Measurements from ENCODE around the gene TYRO3. TPM values are rescaled to one million over a fixed set of nuclear protein-coding genes. Genes with fewer than 3 reads are reported as not detected.
A peak's percentile ranks its signal among the peaks of the same experiment; 100 is the strongest.

TYRO3 gene
- total and polyA plus RNA-seq, 11 donors: 2.5 to 15.4 (median 3.7) TPM

DNA sequence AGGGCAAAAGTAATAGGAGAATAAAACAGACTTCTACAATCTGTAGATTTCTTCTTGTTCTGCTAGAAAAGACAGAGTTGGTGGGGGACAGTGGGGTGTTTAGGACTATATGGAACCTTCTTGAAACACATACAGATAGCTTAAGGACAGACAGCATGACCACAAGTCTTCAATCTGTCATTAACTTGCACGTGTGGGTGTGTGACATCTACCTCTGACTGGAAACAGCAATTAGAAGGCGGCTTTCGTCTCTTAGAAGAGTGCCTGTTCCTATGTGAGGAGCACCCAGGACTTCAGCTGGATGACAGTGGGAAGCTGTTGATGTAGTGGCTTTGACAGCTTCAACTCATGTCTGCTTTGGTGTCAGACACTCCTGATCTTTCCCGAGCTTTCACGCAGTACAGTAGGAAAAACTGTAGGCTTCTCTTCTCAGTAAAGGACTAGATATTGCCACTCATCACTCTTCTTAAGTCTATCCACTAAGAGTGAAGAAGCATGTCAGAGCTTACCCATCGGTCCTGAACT, 44.5 kb downstream of the TYRO3 start:
- intact Hi-C loops (cut with DNase I): loop anchor here in 6 of 10 donors (2.0 to 10.0 kb wide), 6 partner anchors 46 to 211 kb away; partner anchors contain the start of genes MGA (in 1 of the 6) and TYRO3 (in 1 of the 6)
- Histone ChIP-seq H3K36me3 (no peaks in the 10 kb centered on the region), H3K4me3 (peak overlapping the region in 2 of 12 donors; percentile 40 to 46), H3K27ac (no peak overlapping the region), H3K27me3 (no peaks in the 10 kb centered on the region), H3K4me1 (peaks cover 0 to 13% (median 6%) of the 10 kb centered on the region in 12 donors), H3K9me3 (no peaks in the 10 kb centered on the region)
- ATAC-seq (no peak), DNase-seq (no peak)
- TF ChIP-seq POLR2A (IDR thresholded peaks at IDR 0.05) (no peak), CTCF (IDR thresholded peaks at IDR 0.05) (no peak)
- 50 to 62% (median 56%) methylated on average over 6 of the region's 6 CpGs for WGBS, 4 donors

DNA sequence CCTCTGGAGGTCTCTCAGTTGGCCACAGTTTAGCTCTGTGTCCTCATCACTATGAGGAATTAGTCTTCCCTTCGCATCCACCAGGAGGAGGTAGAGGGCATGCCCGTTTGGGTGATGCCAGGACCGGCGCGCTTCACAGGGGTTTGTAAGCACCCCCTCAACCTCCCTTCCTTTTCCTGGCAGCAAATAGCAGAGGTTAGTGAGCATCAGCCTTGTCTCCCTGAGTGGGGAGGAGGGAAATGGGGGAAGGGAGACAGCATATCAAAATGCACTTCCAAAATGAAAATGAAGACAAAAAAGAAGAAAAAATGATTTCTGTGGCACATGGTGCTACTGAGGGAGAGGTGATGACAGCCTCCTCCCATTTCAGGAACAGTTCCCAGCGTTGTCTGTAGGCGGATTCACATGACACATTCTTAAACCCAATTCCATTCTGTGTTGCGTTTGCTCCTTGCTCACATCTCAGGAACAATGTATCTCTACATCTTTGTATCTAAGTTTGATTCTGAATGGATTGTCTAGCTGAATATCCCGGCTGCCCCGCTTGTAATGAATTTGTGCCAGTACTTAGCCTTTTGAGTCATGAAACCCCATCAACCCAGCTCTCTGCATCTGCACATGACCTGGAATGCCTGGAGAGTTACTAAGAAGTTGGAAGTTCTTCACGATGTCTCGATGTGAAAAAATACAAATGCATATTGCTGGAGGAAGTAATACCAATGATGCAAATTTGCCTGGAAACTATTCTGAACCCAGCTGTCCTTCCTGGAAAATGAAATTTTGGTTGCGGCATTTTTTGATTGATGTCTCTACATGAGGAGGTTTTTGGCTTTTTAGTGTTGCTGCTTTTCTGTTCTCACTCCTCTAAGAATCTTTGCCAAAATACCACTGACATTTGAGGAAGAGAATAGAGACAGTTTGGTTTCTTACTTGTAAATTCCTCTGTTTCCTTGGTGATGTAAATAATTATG, 45.2 kb downstream of the TYRO3 start:
- intact Hi-C loops (cut with DNase I): loop anchor here in 6 of 10 donors (2.0 to 10.0 kb wide), 6 partner anchors 47 to 211 kb away; partner anchors contain the start of genes MGA (in 1 of the 6) and TYRO3 (in 1 of the 6)
- peak; percentile 56 to 75 (median 71) for DNase-seq
- H3K4me3 ChIP-seq: peak overlapping the region in 8 of 12 donors; percentile 7 to 46 (median 36)

DNA sequence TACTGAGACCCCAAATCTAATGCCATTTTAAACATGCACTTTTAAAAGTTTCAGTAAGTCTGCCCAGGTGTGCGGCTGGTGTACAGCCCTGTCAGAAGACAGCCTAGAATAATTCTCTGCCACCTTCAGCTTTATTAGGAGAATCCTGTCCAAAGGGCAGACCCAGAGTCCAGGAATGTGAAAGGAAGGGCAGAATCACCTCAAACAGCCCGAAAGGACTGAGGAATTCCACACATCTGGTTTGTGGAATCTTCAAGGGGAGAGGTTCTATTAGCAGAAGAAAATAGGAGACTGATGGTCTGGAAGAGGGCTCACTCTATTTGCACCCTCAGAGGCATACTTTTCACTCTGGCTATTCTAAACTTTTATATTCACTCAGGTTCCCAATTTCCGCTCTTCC, 46.6 kb downstream of the TYRO3 start:
- H3K27me3 ChIP-seq: no peaks in the 10 kb centered on the region
- H3K9me3 ChIP-seq: no peaks in the 10 kb centered on the region
- no peak for DNase-seq
- no peak for TF ChIP-seq POLR2A (IDR thresholded peaks at IDR 0.05)
- TF ChIP-seq CTCF (IDR thresholded peaks at IDR 0.05): no peak
- H3K4me3 ChIP-seq: no peak overlapping the region
- H3K4me1 ChIP-seq: peaks cover 0 to 13% (median 6%) of the 10 kb centered on the region in 12 donors
- intact Hi-C loops (cut with DNase I): loop anchor here in 4 of 10 donors (5.0 to 10.0 kb wide), 4 partner anchors 59 to 209 kb away; partner anchors contain the start of gene MGA (in 1 of the 4)
- WGBS, 4 donors: 85 to 89% (median 86%) methylated on average over 3 of the region's 3 CpGs
- ATAC-seq: no peak
- no peaks in the 10 kb centered on the region for H3K36me3 ChIP-seq
- H3K27ac ChIP-seq: no peak overlapping the region

More for the DNA sequence above, 45.2 kb downstream of the TYRO3 start:
- peak; percentile 76 to 93 (median 92) for ATAC-seq
- Histone ChIP-seq H3K4me1 (peaks cover 0 to 13% (median 6%) of the 10 kb centered on the region in 12 donors), H3K27ac (peak overlapping the region in 1 of 12 donors; percentile 6), H3K27me3 (no peaks in the 10 kb centered on the region), H3K9me3 (no peaks in the 10 kb centered on the region), H3K36me3 (no peaks in the 10 kb centered on the region)
- 12 to 15% (median 13%) methylated on average over 13 of the region's 13 CpGs for WGBS, 4 donors
- TF ChIP-seq POLR2A (IDR thresholded peaks at IDR 0.05) (no peak), CTCF (IDR thresholded peaks at IDR 0.05) (peak; percentile 58 to 87 (median 78))

DNA sequence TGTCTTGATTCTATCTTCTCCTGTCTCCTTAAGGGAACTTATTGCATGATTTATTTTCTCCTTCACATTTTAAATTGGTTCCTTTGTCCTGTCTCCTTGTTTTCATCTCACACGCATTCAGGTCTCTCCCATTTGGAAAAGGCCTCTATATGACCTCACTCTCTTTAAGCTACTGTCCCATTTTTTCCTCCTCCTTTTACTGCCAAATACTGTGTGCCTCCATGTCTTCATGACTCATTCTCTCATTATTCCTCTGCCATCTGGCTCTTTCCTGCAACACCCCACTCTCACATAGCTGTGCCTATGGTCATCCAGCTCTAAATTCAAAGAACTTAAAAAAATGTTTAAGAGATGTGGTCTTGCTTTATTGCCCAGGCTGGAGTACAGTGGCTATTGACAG, 48.0 kb downstream of the TYRO3 start:
- H3K4me1 ChIP-seq: peaks cover 0 to 13% (median 6%) of the 10 kb centered on the region in 12 donors
- H3K36me3 ChIP-seq: no peaks in the 10 kb centered on the region
- H3K4me3 ChIP-seq: no peak overlapping the region
- intact Hi-C loops (cut with DNase I): loop anchor here in 4 of 10 donors (5.0 to 10.0 kb wide), 4 partner anchors 58 to 208 kb away; partner anchors contain the start of gene MGA (in 1 of the 4)
- no peaks in the 10 kb centered on the region for H3K9me3 ChIP-seq
- DNase-seq (no peak), ATAC-seq (no peak)
- no peaks in the 10 kb centered on the region for H3K27me3 ChIP-seq
- H3K27ac ChIP-seq: no peak overlapping the region
- no peak for TF ChIP-seq CTCF (IDR thresholded peaks at IDR 0.05)
- TF ChIP-seq POLR2A (IDR thresholded peaks at IDR 0.05): no peak
- 82 to 86% (median 85%) methylated on average over 1 of the region's 1 CpG for WGBS, 4 donors

Data from heart left ventricle (tissue), 16 donors.